Panc1 (cell line): ENCODE measurements around the gene COQ6. TPM values are rescaled to one million over a fixed set of nuclear protein-coding genes. Genes with fewer than 3 reads are reported as not detected.
A peak's percentile ranks its signal among the peaks of the same experiment; 100 is the strongest.

Source experiments
- ATAC-seq: fragments of 200-7000 bp; cut with Tn5 transposase; 2 replicates; pipeline ENCODE4 v1.9.1; 2020; ENCODE audit warnings: mild to moderate bottlenecking, moderate library complexity
- BruUV-seq: library from RNA; stranded (reverse); fragments of 400-500 nt; replicated peaks from 2 replicates; lab custom pipeline; 2021; lab: Mats Ljungman, UMichigan
- CTCF ChIA-PET: fragments of 300-600 bp; sonication (Branson Sonifier 250); formaldehyde crosslinking; loops from one replicate; lab custom pipeline; 2022; ENCODE audit warnings: antibody characterized with exemption; lab: Charles Lee
- POLR2A ChIA-PET: fragments of 300-600 bp; sonication (Branson Sonifier 250); formaldehyde crosslinking; loops from one replicate; lab custom pipeline; 2022; ENCODE audit warnings: antibody characterized with exemption; lab: Charles Lee
- DNase-seq: peaks from one replicate; pipeline ENCODE4 v3.0.0-alpha.2; 2010; ENCODE audit warnings: low read depth, low spot score
- H3K27ac ChIP-seq: 2 replicates; pipeline ENCODE4 v1.5.1; 2011; ENCODE audit warnings: mild to moderate bottlenecking, low read length, inconsistent platforms
- H3K27me3 ChIP-seq: fragments of 200-500 bp; sonication (Bioruptor generic); 2 replicates; pipeline ENCODE4 v1.6.0; 2014; ENCODE audit warnings: low read length, inconsistent platforms; ENCODE audit not compliant: control insufficient read depth, insufficient read depth
- H3K36me3 ChIP-seq: fragments of 200-500 bp; sonication (Bioruptor generic); 2 replicates; pipeline ENCODE4 v1.5.1; 2014; ENCODE audit warnings: inconsistent platforms, mild to moderate bottlenecking, low read length, moderate library complexity; ENCODE audit not compliant: control insufficient read depth, insufficient read depth
- H3K4me1 ChIP-seq: 2 replicates; pipeline ENCODE4 v1.5.1; 2011; ENCODE audit warnings: inconsistent platforms, mild to moderate bottlenecking, low read length, moderate library complexity; ENCODE audit not compliant: control insufficient read depth, insufficient read depth
- H3K4me3 ChIP-seq, 2 experiments: 2 replicates each; pipeline ENCODE4 v1.5.1; 2011 to 2012; ENCODE audit warnings: low read depth in 2 of 2, low read length in 2 of 2, mild to moderate bottlenecking in 2 of 2, inconsistent platforms in 1 of 2, moderate library complexity in 1 of 2
- H3K9me3 ChIP-seq: fragments of 200-500 bp; sonication (Bioruptor generic); 2 replicates; pipeline ENCODE4 v1.5.1; 2014; ENCODE audit warnings: low read depth, mild to moderate bottlenecking, inconsistent platforms, low read length, moderate library complexity; ENCODE audit not compliant: control insufficient read depth, insufficient read depth
- POLR2AphosphoS5 ChIP-seq: IDR thresholded peaks from 2 replicates; pipeline ENCODE4 v1.6.1; 2012; ENCODE audit warnings: mild to moderate bottlenecking, low read depth, low read length, moderate library complexity
- SIN3A ChIP-seq: IDR thresholded peaks from 2 replicates; pipeline ENCODE4 v1.6.1; 2012; ENCODE audit warnings: low read depth, mild to moderate bottlenecking, low read length, moderate library complexity, borderline replicate concordance; ENCODE audit not compliant: insufficient read depth
- TCF7L2 ChIP-seq: IDR thresholded peaks from 2 replicates; pipeline ENCODE4 v1.6.1; 2011; ENCODE audit warnings: mild to moderate bottlenecking, low read depth, low read length, inconsistent platforms
- in situ Hi-C: cut with HindIII; loops from 2 replicates; pipeline ENCODE4 v1.10.0; 2016; ENCODE audit warnings: low sequenced_read_pairs, low pct_unique_long_range_greater_than_20kb
- intact Hi-C: fragments of 100-400 bp; cut with micrococcal nuclease; formaldehyde crosslinking; loops from one replicate; pipeline ENCODE4 v1.10.0; 2022; ENCODE audit not compliant: unreplicated experiment
- total RNA-seq: library from RNA; stranded (reverse); gene quantifications from one replicate; pipeline ENCODE4 v1.2.1, GENCODE V29; 2021; ENCODE audit not compliant: unreplicated experiment
- TF ChIP-seq, protein P1 (sequence below): fragments of 450-650 bp; IDR thresholded peaks from 2 replicates; pipeline ENCODE4 v1.5.1; 2017; ENCODE audit warnings: mild to moderate bottlenecking
- TF ChIP-seq, protein P2 (sequence below), 2 experiments: IDR thresholded peaks; 2 replicates each; pipeline ENCODE4 v1.6.1; 2011 to 2012; ENCODE audit warnings: low read depth in 2 of 2, control low read depth in 1 of 2, low read length in 1 of 2, mild to moderate bottlenecking in 1 of 2, moderate library complexity in 1 of 2; ENCODE audit not compliant: insufficient read depth in 1 of 2

Gene COQ6
- total RNA-seq, 1 experiment from 2014 or later, result 18.5 TPM

DNA sequence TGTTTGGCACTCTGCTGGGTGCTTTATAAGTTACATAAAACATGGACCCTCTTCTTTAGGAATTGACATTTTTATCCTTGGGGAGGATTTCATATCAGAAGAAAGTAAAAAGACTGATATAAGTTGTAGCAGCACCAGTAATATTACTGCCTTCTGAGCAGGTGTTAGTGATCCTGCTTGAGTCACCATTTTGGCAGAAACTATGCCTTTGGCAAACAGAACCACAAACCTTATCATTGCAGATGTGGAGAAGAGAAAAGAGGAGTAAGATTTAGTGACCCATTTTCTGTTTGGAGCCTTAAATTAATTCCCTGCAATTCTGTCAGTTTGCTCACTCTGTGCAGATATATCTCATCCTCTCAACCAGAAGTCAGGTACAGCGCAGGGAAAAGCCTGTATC is 40.4 kb upstream of the COQ6 start:
- CTCF ChIA-PET, result no interaction called here
- intact Hi-C loops, result no loop called here

DNA sequence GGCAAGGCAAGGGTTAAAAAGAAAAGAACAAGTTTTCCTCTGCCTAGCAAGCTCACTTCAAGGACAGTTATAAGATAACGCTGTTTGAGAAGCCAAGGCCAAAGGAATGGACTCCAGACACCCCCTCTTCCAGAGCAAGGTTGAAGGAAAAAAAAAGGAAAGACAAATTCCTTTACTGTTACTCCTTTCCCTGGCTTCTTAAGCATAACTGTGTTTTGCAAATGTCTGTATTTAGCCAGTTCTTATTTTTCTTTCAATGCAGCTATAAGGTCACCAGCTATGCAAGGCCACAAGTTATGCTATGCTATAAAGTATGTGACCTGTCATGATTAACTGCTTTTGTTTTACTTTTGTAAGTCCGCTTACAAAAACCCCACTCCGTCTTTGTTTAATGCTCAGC is 36.8 kb upstream of the COQ6 start:
- H3K4me3 ChIP-seq, result no peak overlapping the region
- H3K27me3 ChIP-seq, result no peaks in the 10 kb centered on the region
- H3K36me3 ChIP-seq, result peaks cover 28% of the 10 kb centered on the region
- ATAC-seq, result no peak
- TF ChIP-seq, protein P1, sequence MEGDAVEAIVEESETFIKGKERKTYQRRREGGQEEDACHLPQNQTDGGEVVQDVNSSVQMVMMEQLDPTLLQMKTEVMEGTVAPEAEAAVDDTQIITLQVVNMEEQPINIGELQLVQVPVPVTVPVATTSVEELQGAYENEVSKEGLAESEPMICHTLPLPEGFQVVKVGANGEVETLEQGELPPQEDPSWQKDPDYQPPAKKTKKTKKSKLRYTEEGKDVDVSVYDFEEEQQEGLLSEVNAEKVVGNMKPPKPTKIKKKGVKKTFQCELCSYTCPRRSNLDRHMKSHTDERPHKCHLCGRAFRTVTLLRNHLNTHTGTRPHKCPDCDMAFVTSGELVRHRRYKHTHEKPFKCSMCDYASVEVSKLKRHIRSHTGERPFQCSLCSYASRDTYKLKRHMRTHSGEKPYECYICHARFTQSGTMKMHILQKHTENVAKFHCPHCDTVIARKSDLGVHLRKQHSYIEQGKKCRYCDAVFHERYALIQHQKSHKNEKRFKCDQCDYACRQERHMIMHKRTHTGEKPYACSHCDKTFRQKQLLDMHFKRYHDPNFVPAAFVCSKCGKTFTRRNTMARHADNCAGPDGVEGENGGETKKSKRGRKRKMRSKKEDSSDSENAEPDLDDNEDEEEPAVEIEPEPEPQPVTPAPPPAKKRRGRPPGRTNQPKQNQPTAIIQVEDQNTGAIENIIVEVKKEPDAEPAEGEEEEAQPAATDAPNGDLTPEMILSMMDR, result no peak
- no peak for TF ChIP-seq POLR2AphosphoS5
- TF ChIP-seq SIN3A, result no peak
- no peak for TF ChIP-seq TCF7L2
- TF ChIP-seq, protein P2, sequence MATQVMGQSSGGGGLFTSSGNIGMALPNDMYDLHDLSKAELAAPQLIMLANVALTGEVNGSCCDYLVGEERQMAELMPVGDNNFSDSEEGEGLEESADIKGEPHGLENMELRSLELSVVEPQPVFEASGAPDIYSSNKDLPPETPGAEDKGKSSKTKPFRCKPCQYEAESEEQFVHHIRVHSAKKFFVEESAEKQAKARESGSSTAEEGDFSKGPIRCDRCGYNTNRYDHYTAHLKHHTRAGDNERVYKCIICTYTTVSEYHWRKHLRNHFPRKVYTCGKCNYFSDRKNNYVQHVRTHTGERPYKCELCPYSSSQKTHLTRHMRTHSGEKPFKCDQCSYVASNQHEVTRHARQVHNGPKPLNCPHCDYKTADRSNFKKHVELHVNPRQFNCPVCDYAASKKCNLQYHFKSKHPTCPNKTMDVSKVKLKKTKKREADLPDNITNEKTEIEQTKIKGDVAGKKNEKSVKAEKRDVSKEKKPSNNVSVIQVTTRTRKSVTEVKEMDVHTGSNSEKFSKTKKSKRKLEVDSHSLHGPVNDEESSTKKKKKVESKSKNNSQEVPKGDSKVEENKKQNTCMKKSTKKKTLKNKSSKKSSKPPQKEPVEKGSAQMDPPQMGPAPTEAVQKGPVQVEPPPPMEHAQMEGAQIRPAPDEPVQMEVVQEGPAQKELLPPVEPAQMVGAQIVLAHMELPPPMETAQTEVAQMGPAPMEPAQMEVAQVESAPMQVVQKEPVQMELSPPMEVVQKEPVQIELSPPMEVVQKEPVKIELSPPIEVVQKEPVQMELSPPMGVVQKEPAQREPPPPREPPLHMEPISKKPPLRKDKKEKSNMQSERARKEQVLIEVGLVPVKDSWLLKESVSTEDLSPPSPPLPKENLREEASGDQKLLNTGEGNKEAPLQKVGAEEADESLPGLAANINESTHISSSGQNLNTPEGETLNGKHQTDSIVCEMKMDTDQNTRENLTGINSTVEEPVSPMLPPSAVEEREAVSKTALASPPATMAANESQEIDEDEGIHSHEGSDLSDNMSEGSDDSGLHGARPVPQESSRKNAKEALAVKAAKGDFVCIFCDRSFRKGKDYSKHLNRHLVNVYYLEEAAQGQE (IDR thresholded peaks at IDR 0.05; ENCODE audit: insufficient read depth in 1 of 2, low read depth in 2 of 2, low read length in 1 of 2), result no peak
- intact Hi-C loops (no loop called here), in situ Hi-C loops (no loop called here)
- DNase-seq, result no peak
- BruUV-seq, result no TSS peak
- H3K9me3 ChIP-seq, result no peaks in the 10 kb centered on the region
- no peak overlapping the region for H3K27ac ChIP-seq
- no peaks in the 10 kb centered on the region for H3K4me1 ChIP-seq
- ChIA-PET CTCF (interaction anchor here (0.6 kb wide), 1 partner anchor 159 kb away, joined by 3 read pairs; no protein-coding TSS in a partner anchor), POLR2A (interaction anchor here (0.6 kb wide), 2 partner anchors 45 to 139 kb away, joined by 5 to 6 read pairs; no protein-coding TSS in a partner anchor)

More for the DNA sequence above, 40.4 kb upstream of the COQ6 start:
- Histone ChIP-seq H3K9me3 (no peaks in the 10 kb centered on the region), H3K27ac (no peak overlapping the region), H3K27me3 (no peaks in the 10 kb centered on the region), H3K4me1 (no peaks in the 10 kb centered on the region), H3K4me3 (no peak overlapping the region), H3K36me3 (peaks cover 34% of the 10 kb centered on the region)
- POLR2A ChIA-PET, result no interaction called here
- TF ChIP-seq, protein P1, result no peak
- ATAC-seq, result no peak
- in situ Hi-C loops, result no loop called here
- BruUV-seq, result TSS peak; percentile 30
- no peak for DNase-seq
